Kidney epithelial cell (primary cell): ENCODE data around the gene DDX18. TPM values are rescaled to one million over a fixed set of nuclear protein-coding genes. Genes with fewer than 3 reads are reported as not detected.

Experiments
- DNase-seq: peaks from one replicate; pipeline ENCODE4 v3.0.0-alpha.2; 2010; ENCODE audit warnings: low read depth
- H3K27me3 ChIP-seq: 2 replicates; pipeline ENCODE4 v1.6.0; 2011; ENCODE audit warnings: low read length; ENCODE audit not compliant: control insufficient read depth, insufficient read depth
- H3K36me3 ChIP-seq: 2 replicates; pipeline ENCODE4 v1.5.1; 2011; ENCODE audit warnings: low read length; ENCODE audit not compliant: control insufficient read depth, insufficient read depth
- H3K4me3 ChIP-seq: 2 replicates; pipeline ENCODE4 v1.5.1; 2011; ENCODE audit warnings: low read depth, mild to moderate bottlenecking, control low read depth, low read length
- total RNA-seq: library from RNA; depleted of rRNA; stranded (reverse); fragments of >200 nt; gene quantifications from 2 replicates; pipeline ENCODE4 v1.2.3, GENCODE V29; 2015
- TF ChIP-seq, protein P1 (sequence below): IDR thresholded peaks from 2 replicates; pipeline ENCODE4 v1.5.1; 2011; ENCODE audit warnings: mild to moderate bottlenecking, moderate library complexity, low read length, control low read depth, inconsistent platforms; ENCODE audit not compliant: insufficient read depth, poor library complexity, severe bottlenecking

The DDX18 gene
- total RNA-seq, 1 donor from 2014 or later: 77.3 TPM

DNA sequence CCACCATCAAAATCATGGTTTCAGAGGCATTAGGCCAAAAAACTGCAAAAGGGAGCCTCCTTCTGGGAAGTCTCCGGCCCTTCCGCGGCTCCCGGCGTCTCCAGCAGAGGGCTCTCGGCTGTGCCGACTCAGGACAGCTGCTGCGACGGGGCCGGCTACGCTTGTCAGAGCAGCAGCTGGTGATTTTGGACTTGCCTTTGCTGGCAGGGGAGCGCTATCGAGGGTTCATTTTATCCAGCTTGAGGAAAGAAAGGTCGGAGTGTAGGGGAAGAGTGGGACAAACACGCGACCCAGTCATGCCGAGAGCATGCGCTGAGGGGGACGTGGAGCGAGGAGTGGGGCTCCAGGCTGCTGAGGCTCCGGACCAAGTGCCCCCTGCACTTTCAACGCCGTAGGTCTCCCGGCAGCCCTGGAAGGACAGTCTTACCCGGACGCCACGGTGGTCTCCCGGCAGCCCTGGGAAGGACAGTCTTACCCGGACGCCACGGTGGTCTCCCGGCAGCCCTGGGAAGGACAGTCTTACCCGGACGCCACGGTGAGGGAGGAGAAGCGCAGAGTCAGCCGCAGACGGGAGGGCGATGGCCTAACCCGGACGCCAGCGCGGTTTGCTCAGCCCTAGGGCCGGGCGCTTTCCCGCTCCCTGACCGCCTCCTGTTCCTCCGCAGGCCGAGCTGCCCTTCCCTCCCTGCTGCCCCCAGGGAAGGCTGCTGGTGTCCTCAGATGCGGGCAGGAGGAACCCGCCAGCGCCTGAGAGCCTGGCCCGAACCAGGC lies 21.7 kb downstream of the DDX18 start:
- TF ChIP-seq, protein P1, sequence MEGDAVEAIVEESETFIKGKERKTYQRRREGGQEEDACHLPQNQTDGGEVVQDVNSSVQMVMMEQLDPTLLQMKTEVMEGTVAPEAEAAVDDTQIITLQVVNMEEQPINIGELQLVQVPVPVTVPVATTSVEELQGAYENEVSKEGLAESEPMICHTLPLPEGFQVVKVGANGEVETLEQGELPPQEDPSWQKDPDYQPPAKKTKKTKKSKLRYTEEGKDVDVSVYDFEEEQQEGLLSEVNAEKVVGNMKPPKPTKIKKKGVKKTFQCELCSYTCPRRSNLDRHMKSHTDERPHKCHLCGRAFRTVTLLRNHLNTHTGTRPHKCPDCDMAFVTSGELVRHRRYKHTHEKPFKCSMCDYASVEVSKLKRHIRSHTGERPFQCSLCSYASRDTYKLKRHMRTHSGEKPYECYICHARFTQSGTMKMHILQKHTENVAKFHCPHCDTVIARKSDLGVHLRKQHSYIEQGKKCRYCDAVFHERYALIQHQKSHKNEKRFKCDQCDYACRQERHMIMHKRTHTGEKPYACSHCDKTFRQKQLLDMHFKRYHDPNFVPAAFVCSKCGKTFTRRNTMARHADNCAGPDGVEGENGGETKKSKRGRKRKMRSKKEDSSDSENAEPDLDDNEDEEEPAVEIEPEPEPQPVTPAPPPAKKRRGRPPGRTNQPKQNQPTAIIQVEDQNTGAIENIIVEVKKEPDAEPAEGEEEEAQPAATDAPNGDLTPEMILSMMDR: peak; percentile 97
- DNase-seq: peak; percentile 35
- no peaks in the 10 kb centered on the region for H3K27me3 ChIP-seq
- peak overlapping the region; percentile 31 for H3K4me3 ChIP-seq
- H3K36me3 ChIP-seq: no peaks in the 10 kb centered on the region

DNA sequence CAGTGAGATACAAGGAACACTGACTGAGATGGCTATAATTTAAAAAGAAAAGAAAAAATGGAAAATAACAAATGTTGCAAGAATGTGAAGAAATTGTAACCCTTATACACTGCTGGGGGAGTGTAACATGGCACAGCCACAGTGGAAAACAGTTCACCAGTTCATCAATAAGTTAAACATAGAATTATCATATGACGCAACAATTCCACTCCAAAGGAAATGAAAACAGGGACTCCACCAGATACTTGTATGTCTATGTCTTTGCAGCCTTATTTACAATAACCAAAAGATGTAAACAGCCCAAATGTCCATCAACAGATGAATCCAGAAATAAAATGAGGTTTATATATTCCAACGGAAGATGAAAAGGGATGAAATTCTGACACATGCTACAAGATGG lies 30.8 kb downstream of the DDX18 start:
- TF ChIP-seq, protein P1: no peak
- Histone ChIP-seq H3K4me3 (no peak overlapping the region), H3K36me3 (no peaks in the 10 kb centered on the region), H3K27me3 (peaks cover 6% of the 10 kb centered on the region)
- no peak for DNase-seq

DNA sequence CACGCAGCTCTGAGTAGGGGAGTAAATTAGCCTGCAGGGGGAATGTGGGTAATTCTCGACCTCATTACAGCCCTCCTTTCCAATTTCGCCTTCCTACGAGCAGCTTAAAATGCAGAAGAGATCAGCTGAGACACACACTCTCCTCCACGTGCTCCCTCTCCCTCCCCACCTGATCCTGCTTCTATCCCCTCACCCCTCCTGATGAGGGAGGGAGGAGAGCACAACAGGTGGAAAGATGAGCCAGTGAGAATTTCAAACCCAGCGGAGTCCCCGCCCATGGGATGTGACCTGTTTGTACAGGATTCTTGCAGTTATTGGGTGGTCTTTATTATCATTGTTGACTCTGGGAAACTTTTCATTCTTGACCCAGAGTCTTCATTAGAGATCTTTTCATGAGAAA lies 35.5 kb downstream of the DDX18 start:
- TF ChIP-seq, protein P1: no peak
- DNase-seq: no peak

DNA sequence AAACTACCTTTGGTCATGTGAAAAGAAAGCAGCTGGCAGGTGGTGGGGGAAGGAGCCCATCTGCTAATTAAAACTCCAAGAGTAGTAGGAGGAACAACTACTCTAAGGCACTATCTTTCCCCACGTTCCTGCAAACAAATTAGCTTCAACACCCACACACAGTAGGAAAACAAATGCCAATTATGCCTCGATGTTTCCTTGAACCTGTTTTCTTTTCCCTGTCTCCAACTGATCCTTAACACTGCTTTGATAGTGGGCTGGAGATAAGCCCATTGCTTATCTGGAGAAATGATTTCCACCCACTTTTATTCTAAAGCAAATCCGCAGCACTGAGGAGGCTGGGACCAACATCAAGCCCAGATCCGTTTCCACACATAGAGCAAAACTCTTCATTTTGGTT lies 36.0 kb downstream of the DDX18 start:
- TF ChIP-seq, protein P1: no peak

More for the DNA sequence above, 35.5 kb downstream of the DDX18 start:
- Histone ChIP-seq H3K36me3 (no peaks in the 10 kb centered on the region), H3K4me3 (no peak overlapping the region), H3K27me3 (peaks cover 6% of the 10 kb centered on the region)

DNA sequence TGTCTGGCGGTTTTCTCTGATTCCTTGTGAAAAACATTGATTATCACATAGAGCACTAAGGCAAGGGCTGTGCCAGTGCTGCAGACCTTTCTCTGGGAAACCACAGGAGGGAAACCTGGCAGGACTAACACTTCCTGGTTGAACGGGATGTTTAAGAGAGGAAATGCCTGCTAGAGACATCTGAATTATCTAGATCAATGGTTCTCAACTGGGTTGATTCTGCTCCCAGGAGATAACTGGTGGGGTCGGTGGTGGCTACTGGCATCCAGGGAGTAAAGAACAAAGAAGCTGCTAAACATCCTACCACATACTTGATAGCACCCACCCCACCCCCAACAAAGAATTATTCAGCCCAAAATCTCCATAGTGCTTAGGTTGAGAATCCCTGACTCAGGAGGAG lies 37.5 kb downstream of the DDX18 start:
- DNase-seq: no peak
- Histone ChIP-seq H3K4me3 (no peak overlapping the region), H3K36me3 (no peaks in the 10 kb centered on the region), H3K27me3 (peaks cover 6% of the 10 kb centered on the region)
- TF ChIP-seq, protein P1: no peak

More for the DNA sequence above, 36.0 kb downstream of the DDX18 start:
- no peak overlapping the region for H3K4me3 ChIP-seq
- no peak for DNase-seq
- peaks cover 6% of the 10 kb centered on the region for H3K27me3 ChIP-seq
- no peaks in the 10 kb centered on the region for H3K36me3 ChIP-seq

DNA sequence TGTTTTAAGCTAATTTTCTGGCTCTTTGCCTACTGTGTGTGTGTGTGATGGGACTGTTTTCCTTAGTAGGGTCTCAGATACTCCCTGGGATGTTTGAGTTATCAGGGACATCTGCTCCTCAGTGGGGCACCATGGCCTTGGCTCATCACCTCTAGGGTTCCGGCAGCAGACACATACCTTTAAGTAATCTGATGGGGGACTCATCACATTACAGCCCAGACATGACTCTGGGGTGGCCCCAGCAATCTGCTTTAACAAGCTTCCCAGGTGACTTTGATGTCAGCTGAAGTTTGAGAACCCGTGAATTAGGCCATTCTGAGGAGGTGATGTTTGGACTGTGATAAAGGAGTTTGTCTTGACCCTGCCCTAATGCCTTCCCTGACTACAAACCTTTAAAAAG lies 38.8 kb downstream of the DDX18 start:
- TF ChIP-seq, protein P1: no peak
- H3K36me3 ChIP-seq: no peaks in the 10 kb centered on the region
- H3K4me3 ChIP-seq: no peak overlapping the region

More for the DNA sequence above, 38.8 kb downstream of the DDX18 start:
- H3K27me3 ChIP-seq: peaks cover 6% of the 10 kb centered on the region
- DNase-seq: no peak
